PC-9 (cell line): ENCODE measurements around the gene PTPN14.

Experiments used
- CTCF ChIP-seq: fragments of 200-600 bp; sonication (generic); conservative IDR thresholded peaks from 2 replicates; pipeline ENCODE4 v1.6.1; 2017; ENCODE audit warnings: mixed run types, antibody characterized with exemption, mild to moderate bottlenecking, moderate library complexity
- EZH2 ChIP-seq: fragments of 200-600 bp; sonication (generic); IDR thresholded peaks from 2 replicates; pipeline ENCODE4 v1.8.0; 2017; ENCODE audit warnings: antibody characterized with exemption, low read depth

GRCh38 chr1:214473862-214474261 lies 77.5 kb downstream of the PTPN14 start:
- no peak for TF ChIP-seq EZH2
- no peak for TF ChIP-seq CTCF
